ENCODE measurements around the gene KRT85. TPM values are rescaled to one million over a fixed set of nuclear protein-coding genes. Genes with fewer than 3 reads are reported as not detected.

Gene KRT85
- polyA plus RNA-seq, 3 donors = not detected

DNA sequence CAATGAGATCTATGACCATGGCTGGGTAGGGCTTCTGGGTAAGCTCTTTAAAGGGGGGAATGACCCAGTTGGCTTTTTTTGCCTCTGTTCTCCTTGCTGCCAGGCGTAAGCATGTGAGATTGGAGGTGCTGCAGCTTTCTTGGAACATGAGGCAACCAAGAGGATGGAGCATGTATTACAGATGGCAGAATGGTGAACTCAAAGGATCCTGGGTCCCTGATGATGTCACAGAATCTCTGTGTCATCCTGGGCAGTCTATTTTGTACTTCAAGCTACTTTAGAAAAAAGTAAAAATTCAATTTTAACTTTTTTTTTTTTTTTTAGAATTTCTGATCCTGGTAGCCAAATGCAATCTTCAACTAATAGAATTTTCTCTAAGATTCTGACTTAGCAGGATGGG, 30.9 kb upstream of the KRT85 start:
- H3K27ac ChIP-seq (ENCODE audit: low read depth, low read length) = no peak overlapping the region
- 86 to 95% (median 90%) methylated on average over 1 of the region's 1 CpG for WGBS, 3 donors

DNA sequence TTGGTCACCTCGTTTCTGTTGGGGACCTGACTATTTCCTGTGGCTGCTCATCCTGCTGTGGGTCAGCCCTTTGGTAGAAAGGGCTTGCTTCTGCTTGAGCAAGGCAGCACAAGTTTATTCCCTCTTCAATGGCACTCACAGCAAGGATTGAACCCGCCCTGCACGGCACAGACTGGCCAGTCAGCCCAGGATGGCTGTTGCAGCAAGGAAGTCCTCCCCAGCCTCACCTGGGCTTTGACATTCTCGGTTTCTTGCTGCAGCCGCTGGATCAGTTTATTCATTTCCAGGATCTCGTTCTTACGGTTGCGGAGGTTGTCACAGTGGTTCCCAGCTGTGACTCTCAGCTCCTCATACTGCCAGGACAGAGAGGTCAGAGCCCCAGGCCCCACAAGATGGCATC, 29.4 kb upstream of the KRT85 start:
- no peak overlapping the region for H3K27ac ChIP-seq (ENCODE audit: low read depth, low read length)
- 74 to 86% (median 80%) methylated on average over 8 of the region's 8 CpGs for WGBS, 3 donors

DNA sequence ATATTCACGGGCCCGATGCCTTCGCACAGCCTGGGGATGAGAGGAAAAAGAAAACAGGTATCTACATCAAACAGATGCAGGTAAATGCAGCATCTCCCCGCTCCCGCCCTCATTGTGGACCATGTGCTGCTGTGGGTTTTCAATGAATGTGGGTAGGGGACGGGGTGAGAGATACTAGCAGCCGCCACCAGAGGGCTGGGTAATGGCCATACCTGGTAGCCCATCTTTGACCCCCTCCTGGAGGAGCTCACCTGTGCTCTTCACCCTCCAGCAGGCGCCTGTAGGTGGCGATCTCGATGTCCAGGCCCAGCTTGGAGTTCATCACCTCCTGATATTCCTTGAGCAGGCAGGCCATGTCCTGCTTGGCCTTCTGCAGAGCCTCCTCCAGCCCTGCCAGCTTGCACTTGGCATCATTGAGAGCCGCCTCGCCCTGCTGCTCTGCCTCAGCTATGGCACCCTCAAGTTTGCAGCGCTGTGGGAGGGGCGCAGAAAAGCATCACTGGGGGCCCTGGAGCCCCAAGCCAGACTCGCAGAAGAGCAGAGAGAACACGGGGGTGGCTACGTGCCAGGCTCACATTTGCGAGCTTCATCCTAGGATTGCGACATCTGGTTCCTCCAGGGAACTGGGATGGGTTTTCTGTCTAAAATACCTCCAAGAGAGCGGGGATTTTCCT, 28.6 kb upstream of the KRT85 start:
- WGBS, 3 donors = 54 to 67% (median 61%) methylated on average over 20 of the region's 20 CpGs
- H3K27ac ChIP-seq (ENCODE audit: low read depth, low read length) = no peak overlapping the region

DNA sequence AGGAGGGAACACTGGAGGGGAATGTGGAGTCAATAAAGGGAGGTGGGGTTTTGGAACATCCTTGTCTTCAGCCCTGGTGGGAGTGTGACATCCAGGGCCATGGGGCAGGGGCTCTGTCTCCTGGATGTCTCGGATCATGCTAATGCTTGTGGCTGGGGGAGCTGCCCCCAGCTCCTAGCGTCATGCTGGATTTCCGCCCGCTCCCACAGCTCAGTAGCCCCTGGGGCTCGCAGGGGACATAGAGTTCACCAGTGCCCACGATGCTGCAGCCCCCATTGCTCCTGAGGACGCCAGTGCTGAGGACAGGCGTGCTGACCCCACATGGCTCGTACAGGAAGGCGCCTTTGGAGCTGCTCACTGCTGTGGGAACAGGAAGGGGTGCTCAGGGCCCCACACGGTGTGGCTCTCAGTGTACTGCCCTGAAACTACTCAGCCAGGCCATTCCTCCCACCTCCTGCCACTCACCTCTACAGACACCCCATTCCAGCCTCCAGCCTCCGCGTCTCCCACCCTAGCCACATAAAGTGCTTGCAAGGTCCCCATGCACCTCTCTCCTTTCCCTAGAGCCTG, 27.6 kb upstream of the KRT85 start:
- 81 to 87% (median 81%) methylated on average over 13 of the region's 13 CpGs for WGBS, 3 donors
- no peak overlapping the region for H3K27ac ChIP-seq (ENCODE audit: low read depth, low read length)

DNA sequence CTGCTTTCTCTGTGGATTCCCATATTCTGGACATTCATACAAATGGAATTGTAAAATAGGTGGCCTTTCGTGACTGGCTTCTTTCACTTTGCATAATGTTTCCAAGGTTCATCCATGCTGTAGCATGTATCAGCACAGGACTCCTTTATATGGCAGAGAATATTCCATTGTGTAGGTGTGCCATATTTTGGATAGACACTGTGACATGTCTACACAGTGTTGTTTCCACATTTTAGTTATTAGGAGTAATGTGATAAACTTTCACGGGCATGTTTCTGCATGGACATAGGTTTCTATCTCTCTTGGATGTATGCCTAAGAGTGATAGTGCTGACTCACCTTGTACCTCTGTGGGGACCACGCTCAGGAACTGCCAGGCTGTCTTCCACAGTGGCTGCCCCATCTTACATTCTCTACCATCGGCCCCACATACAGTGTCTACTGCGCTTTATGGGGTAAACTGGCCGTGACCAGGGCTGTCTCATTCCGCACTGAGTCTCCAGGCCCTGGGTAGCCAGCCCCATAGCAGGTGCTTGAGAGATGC, 25.3 kb upstream of the KRT85 start:
- no peak overlapping the region for H3K27ac ChIP-seq (ENCODE audit: low read depth, low read length)
- 91 to 94% (median 92%) methylated on average over 7 of the region's 7 CpGs for WGBS, 3 donors

DNA sequence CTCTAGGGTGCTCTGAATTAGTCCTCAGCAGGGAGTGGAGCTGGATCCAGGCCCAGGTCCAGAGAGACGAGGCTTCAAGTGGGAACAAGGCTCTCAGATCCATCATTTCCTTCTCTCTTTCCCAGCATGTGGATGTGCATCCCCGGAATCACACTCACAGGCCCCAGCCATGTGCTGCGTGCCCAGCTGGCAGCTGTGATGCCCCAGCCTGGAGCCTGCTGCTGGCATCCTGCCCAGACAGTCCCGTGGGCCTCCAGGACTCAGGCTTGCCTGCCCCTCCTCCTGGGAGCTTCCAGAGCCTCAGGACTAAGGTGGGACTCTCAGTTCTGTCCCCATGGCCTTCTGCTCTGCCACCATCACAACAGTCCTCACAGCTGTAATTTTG, 24.3 kb upstream of the KRT85 start:
- H3K27ac ChIP-seq (ENCODE audit: low read depth, low read length) = no peak overlapping the region

DNA sequence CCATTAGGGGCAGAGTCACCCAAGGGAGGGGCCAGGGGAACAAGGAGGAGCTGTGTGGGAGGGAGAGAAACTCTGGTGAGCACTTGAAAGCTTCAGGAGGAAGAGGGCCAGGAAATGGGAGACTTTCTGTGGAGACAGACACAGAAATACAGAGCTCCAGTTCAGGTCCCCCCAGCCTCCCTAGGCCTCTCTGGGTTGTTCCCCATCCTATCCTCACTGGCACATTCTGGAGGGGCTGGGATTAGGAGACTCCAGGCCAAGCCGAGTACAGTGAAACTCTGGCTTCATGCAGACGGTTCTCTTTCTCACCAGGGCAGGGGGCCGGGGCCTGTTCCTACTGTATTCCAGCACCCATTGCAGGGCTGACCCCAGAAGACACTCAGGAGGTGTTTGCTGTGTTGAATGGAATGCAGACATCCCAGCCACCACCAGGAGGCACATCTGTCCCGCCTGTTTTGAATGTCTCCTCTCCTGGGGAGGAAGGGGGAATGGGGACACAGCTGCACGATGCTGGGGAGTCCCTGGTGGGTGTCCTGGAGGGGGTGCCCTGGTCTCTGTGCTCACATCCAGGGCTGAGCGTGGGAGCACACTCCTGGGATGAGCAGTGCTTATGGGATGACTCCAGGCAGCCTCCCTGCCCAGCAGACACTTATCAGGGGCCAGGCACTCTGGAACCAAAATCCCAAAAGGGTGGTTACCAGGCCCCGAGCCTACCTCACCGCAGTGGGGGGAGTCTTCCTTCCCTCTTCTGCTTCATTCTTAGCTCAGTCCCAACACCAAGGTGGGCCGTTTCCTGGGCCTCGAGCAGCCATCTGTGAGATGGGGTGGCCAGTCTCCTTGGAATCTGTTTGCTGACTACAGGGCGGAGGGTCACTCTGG, 23.7 kb upstream of the KRT85 start:
- WGBS, 3 donors = 64 to 68% (median 67%) methylated on average over 11 of the region's 11 CpGs
- H3K27ac ChIP-seq (ENCODE audit: low read depth, low read length) = no peak overlapping the region

More for the DNA sequence above, 24.3 kb upstream of the KRT85 start:
- 28 to 49% (median 47%) methylated on average over 3 to 4 of the region's 4 CpGs for WGBS, 3 donors

DNA sequence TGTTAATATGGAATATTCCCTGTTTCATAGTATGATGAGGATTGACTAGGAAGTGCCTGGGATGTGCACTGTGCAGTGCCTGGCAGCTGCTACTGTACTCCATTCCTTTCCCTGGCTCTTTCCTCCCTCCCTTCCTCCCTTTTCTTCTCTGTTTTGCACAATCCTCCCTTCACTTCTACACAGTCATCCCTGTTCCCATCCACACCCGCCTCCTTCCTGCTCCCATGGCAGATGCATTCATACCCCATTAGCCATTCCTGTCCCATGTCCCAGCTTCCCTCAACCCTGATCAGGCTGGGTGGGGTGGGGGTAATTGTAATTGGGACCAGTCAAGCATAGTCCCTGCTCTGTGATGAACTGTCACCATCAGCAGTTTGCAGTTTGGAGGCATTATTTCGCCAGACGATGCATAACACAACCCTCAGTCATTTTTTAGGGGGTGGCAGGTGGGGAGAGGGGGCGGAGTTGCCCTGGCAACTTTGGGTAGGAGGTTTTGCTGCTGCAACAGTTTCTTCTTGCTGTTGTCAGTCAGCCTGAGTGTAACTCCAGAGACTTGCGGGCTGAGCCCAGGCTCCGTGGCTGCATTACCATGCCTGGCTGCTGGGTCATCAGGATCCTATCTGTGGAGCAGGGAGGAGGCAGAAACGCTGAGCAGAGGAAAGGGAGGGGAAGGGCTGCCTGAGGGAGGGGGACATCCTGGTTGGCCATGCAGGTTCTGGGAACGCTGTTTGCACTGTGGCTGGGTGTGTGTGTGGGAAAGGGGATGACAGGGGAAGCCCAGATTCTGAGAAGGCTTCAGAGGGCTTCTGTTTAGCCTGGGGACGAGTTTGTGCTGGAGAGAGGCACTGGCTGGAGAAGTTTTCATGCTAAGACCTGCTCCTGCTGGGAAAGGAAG, 22.3 kb upstream of the KRT85 start:
- H3K27ac ChIP-seq (ENCODE audit: low read depth, low read length) = no peak overlapping the region
- WGBS, 3 donors = 43 to 45% (median 43%) methylated on average over 9 of the region's 9 CpGs

DNA sequence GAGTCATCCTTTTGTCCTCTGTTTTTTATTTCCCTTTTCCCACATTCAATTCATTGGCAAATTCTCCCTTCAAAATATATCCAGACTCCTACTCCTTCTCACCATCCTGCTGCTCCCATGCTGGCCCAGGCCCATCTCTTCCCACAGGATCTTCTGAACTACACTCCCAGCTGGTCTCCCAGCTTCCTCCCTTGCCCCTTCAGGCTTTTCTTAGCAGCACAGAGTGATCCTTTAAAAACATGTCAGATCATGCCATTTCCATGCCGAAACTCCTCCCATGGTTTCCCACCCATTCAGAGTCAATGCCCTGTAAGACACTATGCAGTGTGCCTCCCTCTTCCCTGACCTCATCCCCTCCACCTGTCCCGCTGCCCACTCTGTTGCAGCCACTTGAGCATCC, 20.6 kb upstream of the KRT85 start:
- 81 to 86% (median 85%) methylated on average over 2 of the region's 2 CpGs for WGBS, 3 donors
- H3K27ac ChIP-seq (ENCODE audit: low read depth, low read length) = no peak overlapping the region

DNA sequence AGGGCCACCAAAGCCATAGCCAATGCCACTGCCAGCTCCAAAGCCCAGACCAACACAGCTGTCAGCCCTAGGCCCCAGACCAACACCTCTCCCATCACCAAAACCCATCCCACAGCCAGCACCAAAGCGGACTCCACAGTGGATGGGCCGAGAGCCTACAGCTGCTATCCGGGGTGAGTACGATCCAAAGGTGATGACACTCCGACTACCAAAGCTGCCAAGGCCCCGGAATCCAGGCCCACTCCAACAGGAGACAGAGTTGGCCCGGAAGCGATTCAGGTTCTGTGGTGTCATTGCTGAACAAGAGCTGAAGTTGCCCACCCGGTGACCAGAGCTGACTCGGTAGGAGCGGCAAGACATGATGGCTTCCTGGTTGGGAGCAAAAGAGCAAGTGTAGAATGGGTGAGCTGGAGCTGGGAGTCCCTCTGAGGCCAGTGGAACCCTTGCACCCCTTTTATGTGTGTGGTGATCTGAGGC, 18.0 kb upstream of the KRT85 start, which contains the start of gene KRT84:
TSS of gene KRT84 (minus strand) at position 427 of the 477 bp plus-strand sequence. CDS start at position 360, 67 bp downstream.
- WGBS, 3 donors = 96 to 97% (median 97%) methylated on average over 11 of the region's 11 CpGs
- H3K27ac ChIP-seq (ENCODE audit: low read depth, low read length) = no peak within 1 kb of the TSS

DNA sequence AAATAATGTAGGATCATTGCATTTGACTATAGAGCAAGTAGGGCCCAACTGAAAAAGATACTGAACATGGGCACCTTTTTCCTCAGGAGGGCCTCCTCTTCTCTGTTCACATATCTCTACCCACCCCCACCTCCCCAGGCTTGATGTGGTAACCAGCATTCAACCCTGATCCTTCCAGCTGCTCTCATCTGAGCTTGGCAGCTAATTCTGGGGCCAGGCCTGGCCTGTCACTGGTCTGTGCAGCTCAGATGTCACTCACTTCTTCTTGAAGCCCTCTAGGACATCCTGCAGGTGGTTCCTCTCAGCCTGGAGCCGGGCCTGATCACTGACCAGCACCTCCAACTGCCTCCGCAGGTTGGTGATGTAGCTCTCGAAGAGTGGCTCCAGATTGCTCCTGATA, 16.1 kb upstream of the KRT85 start:
- H3K27ac ChIP-seq (ENCODE audit: low read depth, low read length) = no peak overlapping the region
- WGBS, 3 donors = 88 to 89% (median 88%) methylated on average over 3 of the region's 3 CpGs

DNA sequence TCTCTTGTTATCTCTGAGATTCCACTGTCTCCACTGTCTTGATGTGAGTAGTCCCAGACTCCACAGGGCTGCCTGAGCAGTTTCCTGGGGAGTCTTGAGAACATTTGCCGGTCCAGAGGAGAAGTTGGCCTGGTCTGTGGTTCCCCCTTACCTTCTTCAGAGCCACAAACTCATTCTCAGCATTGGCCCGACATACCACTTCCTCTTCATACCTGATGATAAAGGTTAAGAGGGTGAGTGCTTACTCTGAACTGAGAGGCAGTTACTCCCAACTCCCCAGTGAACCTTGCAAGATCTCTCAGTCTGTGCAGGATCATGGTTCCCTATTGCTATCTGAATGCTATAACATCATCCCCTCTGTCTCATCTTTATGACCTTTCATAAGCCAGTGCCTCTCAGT, 15.6 kb upstream of the KRT85 start:
- no peak overlapping the region for H3K27ac ChIP-seq (ENCODE audit: low read depth, low read length)
- WGBS, 3 donors = 52 to 76% (median 62%) methylated on average over 2 of the region's 2 CpGs

DNA sequence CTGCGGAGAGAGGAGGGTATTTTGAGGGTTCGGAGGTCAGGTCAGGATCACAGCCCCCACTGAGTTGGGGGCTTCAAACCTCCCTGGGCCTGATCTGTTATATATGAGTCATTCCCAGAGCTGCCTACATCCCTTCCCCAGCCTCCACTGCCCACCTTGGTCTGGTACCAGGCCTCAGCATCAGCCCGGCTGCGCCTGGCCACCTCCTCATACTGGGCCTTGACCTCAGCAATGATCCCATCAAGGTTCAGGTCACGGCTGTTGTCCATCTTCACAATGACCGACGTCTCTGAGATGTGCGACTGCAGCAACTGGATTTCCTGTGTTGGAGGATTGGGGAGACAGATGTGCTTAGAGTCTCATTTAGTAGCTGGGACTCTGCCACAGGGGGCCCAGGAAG, 13.9 kb upstream of the KRT85 start:
- 87 to 90% (median 87%) methylated on average over 8 of the region's 8 CpGs for WGBS, 3 donors
- no peak overlapping the region for H3K27ac ChIP-seq (ENCODE audit: low read depth, low read length)

DNA sequence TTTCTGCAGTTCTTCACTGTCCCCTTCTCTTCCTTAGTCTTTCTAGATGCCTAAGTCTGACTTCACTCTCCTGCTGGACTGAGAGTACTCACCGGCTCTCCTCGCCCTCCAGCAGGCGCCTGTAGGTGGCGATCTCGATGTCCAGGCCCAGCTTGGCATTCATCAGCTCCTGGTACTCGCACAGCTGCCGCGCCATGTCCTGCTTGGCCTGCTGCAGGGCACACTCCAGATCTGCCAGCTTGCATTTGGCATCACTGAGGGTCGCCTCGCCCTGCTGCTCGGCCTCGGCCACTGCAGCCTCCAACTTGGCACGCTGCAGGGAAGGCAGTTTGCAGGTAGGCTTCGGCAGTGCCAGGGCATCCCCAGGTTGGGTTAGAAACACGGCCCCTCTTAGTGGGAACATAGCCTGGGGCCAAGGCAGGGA, 13.0 kb upstream of the KRT85 start:
- H3K27ac ChIP-seq (ENCODE audit: low read depth, low read length) = no peak overlapping the region
- WGBS, 3 donors = 54 to 62% (median 57%) methylated on average over 15 of the region's 15 CpGs

DNA sequence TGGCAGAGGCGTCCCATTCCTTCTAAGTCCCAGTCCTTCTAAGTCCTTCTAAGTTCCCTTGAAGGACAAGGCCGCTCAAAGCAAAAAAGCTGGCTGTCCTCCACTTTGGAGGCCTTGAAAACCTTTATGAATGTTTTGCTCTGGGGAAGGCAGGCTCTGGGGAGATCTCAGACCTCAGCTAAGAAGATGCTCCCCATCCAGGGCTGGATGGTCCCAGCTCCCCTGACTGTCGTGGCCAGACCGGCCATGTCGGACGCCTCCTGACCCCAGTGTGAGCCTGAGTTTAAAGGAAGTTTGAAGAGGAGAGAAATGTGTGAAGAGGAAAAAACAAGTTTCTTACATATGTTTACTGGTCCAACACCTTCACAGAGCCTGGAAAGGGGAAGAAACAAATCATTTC, 12.3 kb upstream of the KRT85 start:
- WGBS, 3 donors = 85 to 92% (median 88%) methylated on average over 6 of the region's 6 CpGs
- H3K27ac ChIP-seq (ENCODE audit: low read depth, low read length) = no peak overlapping the region

DNA sequence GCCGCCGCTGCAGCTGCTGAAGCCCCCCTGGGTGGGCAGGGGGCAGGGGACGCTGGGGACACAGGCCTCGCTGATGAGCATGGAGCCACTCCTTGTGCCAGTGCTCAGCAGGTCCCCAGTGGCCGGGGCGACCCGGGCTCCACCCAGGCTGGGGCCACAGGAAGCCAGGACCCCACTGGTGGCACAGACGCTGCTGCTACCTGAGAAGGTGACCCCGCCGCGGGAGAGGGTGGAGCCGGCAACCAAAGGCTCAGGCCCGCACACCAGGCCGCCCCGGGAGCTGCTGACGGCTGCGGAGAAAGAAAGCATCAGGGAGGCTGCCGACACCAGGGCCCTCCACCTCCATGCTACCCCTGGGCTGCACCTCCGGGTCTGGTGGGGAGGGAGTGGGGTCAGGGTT, 10.8 kb upstream of the KRT85 start:
- no peak overlapping the region for H3K27ac ChIP-seq (ENCODE audit: low read depth, low read length)
- WGBS, 3 donors = 78 to 89% (median 82%) methylated on average over 10 to 19 of the region's 19 CpGs

DNA sequence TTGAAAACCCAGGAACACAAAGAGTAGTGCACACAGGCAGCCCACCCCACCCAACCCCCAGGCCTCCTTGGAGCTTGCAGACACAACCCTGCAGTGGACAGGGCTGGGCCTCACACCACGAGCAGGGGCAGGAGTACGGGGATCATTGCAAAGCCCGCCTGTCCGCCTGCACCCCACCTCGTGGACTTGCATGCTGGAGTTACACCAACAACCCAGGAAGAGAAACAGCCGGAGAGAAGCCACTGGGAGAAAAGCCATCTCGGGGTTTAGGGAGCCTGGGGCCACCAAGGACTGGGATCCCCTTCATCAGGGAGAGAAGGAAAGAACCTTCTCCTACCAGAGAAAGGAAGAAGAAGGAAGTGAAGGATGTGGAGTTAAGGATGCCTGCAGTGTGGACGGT, 10.0 kb upstream of the KRT85 start:
- WGBS, 3 donors = 86 to 90% (median 88%) methylated on average over 8 of the region's 8 CpGs
- H3K27ac ChIP-seq (ENCODE audit: low read depth, low read length) = no peak overlapping the region

Data from adipose tissue (tissue), 3 donors.